Keratinocyte (primary cell): ENCODE results near the gene AGAP1.

ENCODE experiments used
- CTCF ChIP-seq, 3 experiments: IDR thresholded peaks in 1 of 3; conservative IDR thresholded peaks in 1 of 3; optimal IDR thresholded peaks in 1 of 3; 2 replicates in 2 of 3; 3 replicates in 1 of 3; pipeline versions ENCODE3 to v1.5.1; 2011; ENCODE audit warnings: low read length in 3 of 3, mild to moderate bottlenecking in 3 of 3, moderate library complexity in 2 of 3, control low read depth in 1 of 3, inconsistent platforms in 1 of 3; ENCODE audit not compliant: insufficient read depth in 2 of 3; ENCODE audit errors: extremely low read depth in 1 of 3
- EZH2 ChIP-seq: IDR thresholded peaks from one replicate; pipeline ENCODE4 v1.6.1; 2012; ENCODE audit warnings: inconsistent platforms, mild to moderate bottlenecking, low read length, moderate library complexity

GRCh38 chr2:236137066-236137465, 643.2 kb downstream of the AGAP1 start:
- TF ChIP-seq CTCF (optimal IDR thresholded peaks at IDR 0.05 in 1 of 3, IDR thresholded peaks at IDR 0.05 in 1 of 3, conservative IDR thresholded peaks at IDR 0.05 in 1 of 3; ENCODE audit: extremely low read depth in 1 of 3, insufficient read depth in 2 of 3, low read length in 3 of 3): no peak
- TF ChIP-seq EZH2: no peak
